K562 (cell line): Measurements from ENCODE around the gene TAF12. TPM values are rescaled to one million over a fixed set of nuclear protein-coding genes. Genes with fewer than 3 reads are reported as not detected.

Experiments used
- MAFG ChIP-seq: fragments of 450-650 bp; conservative IDR thresholded peaks from 2 replicates; pipeline ENCODE4 v1.6.1; 2016; ENCODE audit warnings: missing genetic modification characterization, missing compliant biosample characterization
- RFX7 ChIP-seq: fragments of 250-450 bp; sonication (Bioruptor Pico); IDR thresholded peaks from 2 replicates; pipeline ENCODE4 v1.5.1; 2021; ENCODE audit warnings: mild to moderate bottlenecking
- polyA plus RNA-seq, 8 experiments: library from polyadenylated mRNA; depleted of rRNA in 4 of 8; stranded (reverse) in 5 of 8; unstranded in 3 of 8; fragments of >200 nt; fragmentation: Nextera tagmentation in 2 of 8; fragmentation: Illumina TruSeq in 1 of 8; extraction: Ambion mirVana in 2 of 8; extraction: Trizol in 1 of 8; gene quantifications; 2 replicates each; pipeline versions ENCODE4 v1.2.1 to v1.2.3, GENCODE V29; 2011 to 2014; ENCODE audit warnings: inconsistent platforms in 1 of 8, missing spikeins in 1 of 8
- total RNA-seq, 7 experiments: library from RNA; depleted of rRNA in 6 of 7; stranded (reverse); fragments of >200 nt in 6 of 7; fragmentation: Illumina TruSeq in 2 of 7; extraction: Trizol in 2 of 7; gene quantifications; 2 replicates each; pipeline versions ENCODE4 v1.2.1 to v1.2.3, GENCODE V29; 2011 to 2021; ENCODE audit warnings: low replicate concordance in 1 of 7
- TF ChIP-seq, protein P1 (sequence below): fragments of 200-600 bp; sonication (generic); IDR thresholded peaks from one replicate; pipeline ENCODE4 v1.6.1; 2012; ENCODE audit warnings: mild to moderate bottlenecking, low read depth, low read length, inconsistent platforms
- TF ChIP-seq, protein P2 (sequence below): fragments of 450-650 bp; formaldehyde crosslinking; conservative IDR thresholded peaks from 2 replicates; pipeline ENCODE4 v1.4.0; 2022; ENCODE audit warnings: mild to moderate bottlenecking, missing genetic modification characterization
- TF ChIP-seq, protein P3 (sequence below), 2 experiments: fragments of 450-650 bp in 1 of 2; sonication (generic) in 1 of 2; formaldehyde crosslinking in 1 of 2; IDR thresholded peaks in 1 of 2; conservative IDR thresholded peaks in 1 of 2; 2 replicates each; pipeline versions ENCODE4 v1.6.1 to v1.8.1; 2016 to 2023; ENCODE audit warnings: mild to moderate bottlenecking in 2 of 2, moderate library complexity in 2 of 2, inconsistent platforms in 1 of 2, missing genetic modification reagents in 1 of 2

The TAF12 gene
- total and polyA plus RNA-seq, 9 of the 15 experiments (the other 6 are each of a cell fraction or from before 2014, with no cell fraction given), result 31.6 to 89.0 (median 50.5) TPM

DNA sequence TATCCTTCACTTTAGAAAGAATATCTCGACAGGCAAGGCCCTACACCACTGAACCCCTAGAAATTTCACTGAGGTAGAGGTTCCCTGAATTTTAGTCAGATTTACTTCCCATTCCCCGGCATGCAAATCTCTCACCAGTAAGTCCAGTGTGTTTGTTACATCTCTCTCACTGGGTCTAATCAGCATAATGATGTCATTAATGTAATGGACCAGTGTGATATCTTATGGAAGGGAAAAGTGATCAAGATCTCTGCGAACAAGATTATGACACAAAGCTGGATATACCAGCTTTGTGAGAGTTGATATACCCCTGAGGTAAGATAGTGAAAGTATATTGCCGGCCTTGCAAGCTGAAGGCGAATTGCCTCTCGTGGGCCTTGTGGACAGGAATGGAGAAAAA, 13.5 kb upstream of the TAF12 start (continued):
- TF ChIP-seq, protein P1, sequence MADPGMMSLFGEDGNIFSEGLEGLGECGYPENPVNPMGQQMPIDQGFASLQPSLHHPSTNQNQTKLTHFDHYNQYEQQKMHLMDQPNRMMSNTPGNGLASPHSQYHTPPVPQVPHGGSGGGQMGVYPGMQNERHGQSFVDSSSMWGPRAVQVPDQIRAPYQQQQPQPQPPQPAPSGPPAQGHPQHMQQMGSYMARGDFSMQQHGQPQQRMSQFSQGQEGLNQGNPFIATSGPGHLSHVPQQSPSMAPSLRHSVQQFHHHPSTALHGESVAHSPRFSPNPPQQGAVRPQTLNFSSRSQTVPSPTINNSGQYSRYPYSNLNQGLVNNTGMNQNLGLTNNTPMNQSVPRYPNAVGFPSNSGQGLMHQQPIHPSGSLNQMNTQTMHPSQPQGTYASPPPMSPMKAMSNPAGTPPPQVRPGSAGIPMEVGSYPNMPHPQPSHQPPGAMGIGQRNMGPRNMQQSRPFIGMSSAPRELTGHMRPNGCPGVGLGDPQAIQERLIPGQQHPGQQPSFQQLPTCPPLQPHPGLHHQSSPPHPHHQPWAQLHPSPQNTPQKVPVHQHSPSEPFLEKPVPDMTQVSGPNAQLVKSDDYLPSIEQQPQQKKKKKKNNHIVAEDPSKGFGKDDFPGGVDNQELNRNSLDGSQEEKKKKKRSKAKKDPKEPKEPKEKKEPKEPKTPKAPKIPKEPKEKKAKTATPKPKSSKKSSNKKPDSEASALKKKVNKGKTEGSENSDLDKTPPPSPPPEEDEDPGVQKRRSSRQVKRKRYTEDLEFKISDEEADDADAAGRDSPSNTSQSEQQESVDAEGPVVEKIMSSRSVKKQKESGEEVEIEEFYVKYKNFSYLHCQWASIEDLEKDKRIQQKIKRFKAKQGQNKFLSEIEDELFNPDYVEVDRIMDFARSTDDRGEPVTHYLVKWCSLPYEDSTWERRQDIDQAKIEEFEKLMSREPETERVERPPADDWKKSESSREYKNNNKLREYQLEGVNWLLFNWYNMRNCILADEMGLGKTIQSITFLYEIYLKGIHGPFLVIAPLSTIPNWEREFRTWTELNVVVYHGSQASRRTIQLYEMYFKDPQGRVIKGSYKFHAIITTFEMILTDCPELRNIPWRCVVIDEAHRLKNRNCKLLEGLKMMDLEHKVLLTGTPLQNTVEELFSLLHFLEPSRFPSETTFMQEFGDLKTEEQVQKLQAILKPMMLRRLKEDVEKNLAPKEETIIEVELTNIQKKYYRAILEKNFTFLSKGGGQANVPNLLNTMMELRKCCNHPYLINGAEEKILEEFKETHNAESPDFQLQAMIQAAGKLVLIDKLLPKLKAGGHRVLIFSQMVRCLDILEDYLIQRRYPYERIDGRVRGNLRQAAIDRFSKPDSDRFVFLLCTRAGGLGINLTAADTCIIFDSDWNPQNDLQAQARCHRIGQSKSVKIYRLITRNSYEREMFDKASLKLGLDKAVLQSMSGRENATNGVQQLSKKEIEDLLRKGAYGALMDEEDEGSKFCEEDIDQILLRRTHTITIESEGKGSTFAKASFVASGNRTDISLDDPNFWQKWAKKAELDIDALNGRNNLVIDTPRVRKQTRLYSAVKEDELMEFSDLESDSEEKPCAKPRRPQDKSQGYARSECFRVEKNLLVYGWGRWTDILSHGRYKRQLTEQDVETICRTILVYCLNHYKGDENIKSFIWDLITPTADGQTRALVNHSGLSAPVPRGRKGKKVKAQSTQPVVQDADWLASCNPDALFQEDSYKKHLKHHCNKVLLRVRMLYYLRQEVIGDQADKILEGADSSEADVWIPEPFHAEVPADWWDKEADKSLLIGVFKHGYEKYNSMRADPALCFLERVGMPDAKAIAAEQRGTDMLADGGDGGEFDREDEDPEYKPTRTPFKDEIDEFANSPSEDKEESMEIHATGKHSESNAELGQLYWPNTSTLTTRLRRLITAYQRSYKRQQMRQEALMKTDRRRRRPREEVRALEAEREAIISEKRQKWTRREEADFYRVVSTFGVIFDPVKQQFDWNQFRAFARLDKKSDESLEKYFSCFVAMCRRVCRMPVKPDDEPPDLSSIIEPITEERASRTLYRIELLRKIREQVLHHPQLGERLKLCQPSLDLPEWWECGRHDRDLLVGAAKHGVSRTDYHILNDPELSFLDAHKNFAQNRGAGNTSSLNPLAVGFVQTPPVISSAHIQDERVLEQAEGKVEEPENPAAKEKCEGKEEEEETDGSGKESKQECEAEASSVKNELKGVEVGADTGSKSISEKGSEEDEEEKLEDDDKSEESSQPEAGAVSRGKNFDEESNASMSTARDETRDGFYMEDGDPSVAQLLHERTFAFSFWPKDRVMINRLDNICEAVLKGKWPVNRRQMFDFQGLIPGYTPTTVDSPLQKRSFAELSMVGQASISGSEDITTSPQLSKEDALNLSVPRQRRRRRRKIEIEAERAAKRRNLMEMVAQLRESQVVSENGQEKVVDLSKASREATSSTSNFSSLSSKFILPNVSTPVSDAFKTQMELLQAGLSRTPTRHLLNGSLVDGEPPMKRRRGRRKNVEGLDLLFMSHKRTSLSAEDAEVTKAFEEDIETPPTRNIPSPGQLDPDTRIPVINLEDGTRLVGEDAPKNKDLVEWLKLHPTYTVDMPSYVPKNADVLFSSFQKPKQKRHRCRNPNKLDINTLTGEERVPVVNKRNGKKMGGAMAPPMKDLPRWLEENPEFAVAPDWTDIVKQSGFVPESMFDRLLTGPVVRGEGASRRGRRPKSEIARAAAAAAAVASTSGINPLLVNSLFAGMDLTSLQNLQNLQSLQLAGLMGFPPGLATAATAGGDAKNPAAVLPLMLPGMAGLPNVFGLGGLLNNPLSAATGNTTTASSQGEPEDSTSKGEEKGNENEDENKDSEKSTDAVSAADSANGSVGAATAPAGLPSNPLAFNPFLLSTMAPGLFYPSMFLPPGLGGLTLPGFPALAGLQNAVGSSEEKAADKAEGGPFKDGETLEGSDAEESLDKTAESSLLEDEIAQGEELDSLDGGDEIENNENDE, result no peak
- TF ChIP-seq, protein P2, sequence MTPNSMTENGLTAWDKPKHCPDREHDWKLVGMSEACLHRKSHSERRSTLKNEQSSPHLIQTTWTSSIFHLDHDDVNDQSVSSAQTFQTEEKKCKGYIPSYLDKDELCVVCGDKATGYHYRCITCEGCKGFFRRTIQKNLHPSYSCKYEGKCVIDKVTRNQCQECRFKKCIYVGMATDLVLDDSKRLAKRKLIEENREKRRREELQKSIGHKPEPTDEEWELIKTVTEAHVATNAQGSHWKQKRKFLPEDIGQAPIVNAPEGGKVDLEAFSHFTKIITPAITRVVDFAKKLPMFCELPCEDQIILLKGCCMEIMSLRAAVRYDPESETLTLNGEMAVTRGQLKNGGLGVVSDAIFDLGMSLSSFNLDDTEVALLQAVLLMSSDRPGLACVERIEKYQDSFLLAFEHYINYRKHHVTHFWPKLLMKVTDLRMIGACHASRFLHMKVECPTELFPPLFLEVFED (CRISPR knock-in tag), result no peak
- TF ChIP-seq RFX7 (CRISPR knock-in tag), result no peak
- TF ChIP-seq, protein P3, sequence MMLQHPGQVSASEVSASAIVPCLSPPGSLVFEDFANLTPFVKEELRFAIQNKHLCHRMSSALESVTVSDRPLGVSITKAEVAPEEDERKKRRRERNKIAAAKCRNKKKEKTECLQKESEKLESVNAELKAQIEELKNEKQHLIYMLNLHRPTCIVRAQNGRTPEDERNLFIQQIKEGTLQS (IDR thresholded peaks at IDR 0.05), result peak; percentile 29; the same call in 1 of the 2 replicates
- TF ChIP-seq, protein P3 (CRISPR knock-in tag; conservative IDR thresholded peaks at IDR 0.05), result no peak
- no peak for TF ChIP-seq MAFG (tag)
